Measurements from ENCODE around the gene AOAH. TPM values are rescaled to one million over a fixed set of nuclear protein-coding genes. Genes with fewer than 3 reads are reported as not detected.

The AOAH gene
- total RNA-seq, 1 donor from 2014 or later: 2.4 TPM

GRCh38 chr7:36613031-36613614 is 111.2 kb downstream of the AOAH start:
- TF ChIP-seq, protein P1, sequence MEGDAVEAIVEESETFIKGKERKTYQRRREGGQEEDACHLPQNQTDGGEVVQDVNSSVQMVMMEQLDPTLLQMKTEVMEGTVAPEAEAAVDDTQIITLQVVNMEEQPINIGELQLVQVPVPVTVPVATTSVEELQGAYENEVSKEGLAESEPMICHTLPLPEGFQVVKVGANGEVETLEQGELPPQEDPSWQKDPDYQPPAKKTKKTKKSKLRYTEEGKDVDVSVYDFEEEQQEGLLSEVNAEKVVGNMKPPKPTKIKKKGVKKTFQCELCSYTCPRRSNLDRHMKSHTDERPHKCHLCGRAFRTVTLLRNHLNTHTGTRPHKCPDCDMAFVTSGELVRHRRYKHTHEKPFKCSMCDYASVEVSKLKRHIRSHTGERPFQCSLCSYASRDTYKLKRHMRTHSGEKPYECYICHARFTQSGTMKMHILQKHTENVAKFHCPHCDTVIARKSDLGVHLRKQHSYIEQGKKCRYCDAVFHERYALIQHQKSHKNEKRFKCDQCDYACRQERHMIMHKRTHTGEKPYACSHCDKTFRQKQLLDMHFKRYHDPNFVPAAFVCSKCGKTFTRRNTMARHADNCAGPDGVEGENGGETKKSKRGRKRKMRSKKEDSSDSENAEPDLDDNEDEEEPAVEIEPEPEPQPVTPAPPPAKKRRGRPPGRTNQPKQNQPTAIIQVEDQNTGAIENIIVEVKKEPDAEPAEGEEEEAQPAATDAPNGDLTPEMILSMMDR (IDR thresholded peaks at IDR 0.05): no peak
- DNase-seq (no peak), ATAC-seq (ENCODE audit: low read depth) (no peak)
- Mint-ChIP-seq H3K4me3 (no peak overlapping the region), H3K27ac (no peak overlapping the region), H3K27me3 (peaks cover 2% of the 10 kb centered on the region), H3K4me1 (peaks cover 9% of the 10 kb centered on the region), H3K9me3 (no peaks in the 10 kb centered on the region), H3K36me3 (ENCODE audit: low read depth) (no peaks in the 10 kb centered on the region)
- ChIA-PET CTCF (no interaction called here), POLR2A (no interaction called here)
- intact Hi-C loops (cut with micrococcal nuclease): no loop called here

- intact Hi-C loops (cut with micrococcal nuclease): no loop called here
- Mint-ChIP-seq H3K27ac (no peak overlapping the region), H3K4me3 (no peak overlapping the region), H3K9me3 (no peaks in the 10 kb centered on the region), H3K27me3 (peaks cover 2% of the 10 kb centered on the region), H3K36me3 (ENCODE audit: low read depth) (no peaks in the 10 kb centered on the region), H3K4me1 (peaks cover 9% of the 10 kb centered on the region)
- DNase-seq (no peak), ATAC-seq (ENCODE audit: low read depth) (no peak)
- TF ChIP-seq, protein P1 (IDR thresholded peaks at IDR 0.05): no peak
- CTCF ChIA-PET: no interaction called here
- POLR2A ChIA-PET: no interaction called here
Measured at GRCh38 chr7:36611703-36612102, 112.6 kb downstream of the AOAH start.

DNA sequence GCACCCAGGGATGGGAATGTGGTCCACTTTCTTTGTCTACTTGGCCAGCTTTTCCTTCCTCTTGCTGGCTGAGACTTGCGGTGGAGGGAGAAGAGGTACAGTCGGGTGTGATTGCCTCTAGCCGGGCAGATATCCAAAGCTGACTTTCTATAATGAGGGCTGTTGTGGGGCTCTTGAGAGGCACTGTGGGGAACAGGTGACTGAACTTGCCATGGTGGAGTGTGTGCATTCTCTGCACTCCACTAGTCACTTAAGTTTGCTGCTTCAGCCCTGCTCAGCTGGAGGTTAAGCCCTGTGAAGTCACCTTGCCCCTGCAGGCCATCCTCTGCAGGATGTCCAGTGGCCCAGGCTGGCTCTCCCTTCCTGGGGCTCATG is 116.6 kb downstream of the AOAH start:
- ATAC-seq (ENCODE audit: low read depth) (no peak), DNase-seq (no peak)
- CTCF ChIA-PET: no interaction called here
- intact Hi-C loops (cut with micrococcal nuclease): no loop called here
- TF ChIP-seq, protein P1 (IDR thresholded peaks at IDR 0.05): no peak
- H3K36me3 Mint-ChIP-seq (ENCODE audit: low read depth): no peaks in the 10 kb centered on the region
- H3K27ac Mint-ChIP-seq: no peak overlapping the region
- no peaks in the 10 kb centered on the region for H3K4me1 Mint-ChIP-seq
- peaks cover 2% of the 10 kb centered on the region for H3K27me3 Mint-ChIP-seq
- no peaks in the 10 kb centered on the region for H3K9me3 Mint-ChIP-seq
- no peak overlapping the region for H3K4me3 Mint-ChIP-seq
- POLR2A ChIA-PET: no interaction called here

- Mint-ChIP-seq H3K36me3 (ENCODE audit: low read depth) (no peaks in the 10 kb centered on the region), H3K27me3 (peaks cover 2% of the 10 kb centered on the region), H3K27ac (no peak overlapping the region), H3K9me3 (no peaks in the 10 kb centered on the region), H3K4me1 (no peaks in the 10 kb centered on the region), H3K4me3 (no peak overlapping the region)
- DNase-seq: no peak
- ChIA-PET POLR2A (no interaction called here), CTCF (no interaction called here)
- TF ChIP-seq, protein P1 (IDR thresholded peaks at IDR 0.05): no peak
- intact Hi-C loops (cut with micrococcal nuclease): no loop called here
- no peak for ATAC-seq (ENCODE audit: low read depth)
Measured at GRCh38 chr7:36606976-36607720, 117.1 kb downstream of the AOAH start.

GRCh38 chr7:36606153-36606975 is 117.9 kb downstream of the AOAH start:
- H3K9me3 Mint-ChIP-seq: no peaks in the 10 kb centered on the region
- CTCF ChIA-PET: no interaction called here
- H3K36me3 Mint-ChIP-seq (ENCODE audit: low read depth): no peaks in the 10 kb centered on the region
- H3K27me3 Mint-ChIP-seq: peaks cover 2% of the 10 kb centered on the region
- no peaks in the 10 kb centered on the region for H3K4me1 Mint-ChIP-seq
- intact Hi-C loops (cut with micrococcal nuclease): no loop called here
- H3K27ac Mint-ChIP-seq: no peak overlapping the region
- ATAC-seq (ENCODE audit: low read depth) (no peak), DNase-seq (no peak)
- TF ChIP-seq, protein P1 (IDR thresholded peaks at IDR 0.05): no peak
- H3K4me3 Mint-ChIP-seq: no peak overlapping the region
- POLR2A ChIA-PET: no interaction called here

All from activated B cell treated with CpG ODN at 0.5 μM for 24 hours (primary cell).